Dedifferentiated amniotic fluid mesenchymal stem cell (primary cell): ENCODE measurements around the gene MYD88.

Experiments
- DNase-seq: peaks from one replicate; pipeline ENCODE4 v3.0.0-alpha.2; 2016; ENCODE audit errors: extremely low spot score

Gene MYD88

GRCh38 chr3:38164952-38165721, 26.7 kb downstream of the MYD88 start, which contains the start of gene OXSR1:
Gene OXSR1, plus strand, starts transcription at chr3:38165537. Its CDS starts 340 bp downstream, at chr3:38165877.
- peak; percentile 100 for DNase-seq

DNA sequence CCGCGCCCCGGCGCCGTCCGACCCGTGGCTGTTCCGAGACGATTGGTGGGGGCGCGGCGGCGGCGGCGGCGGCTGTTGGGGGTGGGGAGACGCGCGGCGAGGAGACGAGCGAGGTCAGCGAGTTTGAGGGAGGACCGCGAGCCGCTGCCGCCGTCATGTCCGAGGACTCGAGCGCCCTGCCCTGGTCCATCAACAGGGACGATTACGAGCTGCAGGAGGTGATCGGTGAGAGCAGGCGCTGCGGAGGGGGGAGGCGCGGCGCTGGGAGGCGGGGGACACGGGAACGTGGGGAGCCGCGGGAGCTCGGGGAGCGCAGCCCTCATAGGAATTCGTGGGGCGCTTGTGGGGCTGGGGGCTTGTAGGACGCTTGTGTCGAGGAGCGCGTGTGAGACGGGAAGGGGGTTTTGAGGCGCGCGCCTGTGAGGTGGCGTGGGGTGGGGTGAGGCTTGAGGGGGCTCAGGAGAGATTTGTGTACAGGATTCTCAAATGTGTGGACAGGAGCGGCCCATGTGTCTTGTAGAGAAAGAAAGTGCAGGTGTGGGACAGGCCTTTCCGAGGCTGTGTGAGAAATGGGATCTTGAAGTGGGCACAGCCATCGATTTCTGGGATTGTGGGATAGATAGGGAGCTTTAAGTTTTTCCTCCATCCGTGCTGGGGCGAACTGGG, 27.4 kb downstream of the MYD88 start:
- peak; percentile 24 for DNase-seq

- DNase-seq = no peak
Observed at GRCh38 chr3:38167591-38167990, 29.1 kb downstream of the MYD88 start.

DNA sequence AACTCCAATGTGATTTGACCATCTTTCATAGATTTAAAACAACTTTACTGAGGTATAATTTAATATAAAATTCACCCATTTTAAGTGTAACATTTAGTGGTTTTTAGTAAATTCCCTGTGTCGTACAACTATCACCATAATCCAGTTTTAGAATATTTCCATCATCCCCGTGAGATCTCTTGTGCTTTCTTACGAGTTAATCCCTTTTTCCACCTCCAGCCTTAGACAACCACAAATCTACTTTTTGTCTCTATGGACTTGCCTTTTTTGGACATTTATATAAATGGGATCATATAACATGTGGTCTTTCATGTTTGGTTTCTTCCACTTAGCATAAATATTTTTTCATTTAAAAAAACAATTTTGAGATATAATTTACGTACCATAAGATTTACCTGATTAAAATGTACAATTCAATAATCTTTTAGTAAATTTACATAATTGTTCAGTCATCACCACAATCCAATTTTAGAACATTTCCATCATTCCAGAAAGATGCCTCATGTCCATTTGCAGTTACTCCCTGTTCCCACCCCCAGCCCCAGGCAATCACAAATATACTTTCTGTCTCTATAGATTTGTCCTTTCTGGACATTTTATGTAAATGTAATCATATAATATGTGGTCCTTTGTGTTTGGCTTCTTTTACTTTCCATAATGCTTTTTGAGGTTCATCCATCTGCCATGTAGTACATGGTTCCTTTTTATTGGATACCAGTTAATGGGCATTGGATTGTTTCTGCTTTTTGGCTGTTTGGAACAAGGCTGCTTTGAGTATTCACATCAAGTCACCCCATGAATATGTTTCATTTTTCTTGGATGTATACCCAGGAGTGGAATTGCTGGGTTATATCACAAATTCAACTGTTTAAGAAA, 29.9 kb downstream of the MYD88 start:
- DNase-seq = peak; percentile 89

DNA sequence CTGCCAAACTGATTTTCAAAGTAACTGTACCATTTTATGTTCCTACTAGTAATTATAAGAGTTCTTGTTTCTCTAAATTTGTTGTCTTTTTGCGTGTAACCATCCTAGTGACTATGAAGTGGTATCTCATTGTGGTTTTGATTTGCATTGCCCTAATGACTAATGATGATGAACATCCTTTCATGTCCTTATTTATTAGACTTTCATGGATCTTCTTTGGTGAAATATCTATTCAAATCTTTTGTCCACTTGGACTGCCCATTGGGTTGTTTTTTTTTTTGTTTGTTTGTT, 30.5 kb downstream of the MYD88 start:
- no peak for DNase-seq

DNA sequence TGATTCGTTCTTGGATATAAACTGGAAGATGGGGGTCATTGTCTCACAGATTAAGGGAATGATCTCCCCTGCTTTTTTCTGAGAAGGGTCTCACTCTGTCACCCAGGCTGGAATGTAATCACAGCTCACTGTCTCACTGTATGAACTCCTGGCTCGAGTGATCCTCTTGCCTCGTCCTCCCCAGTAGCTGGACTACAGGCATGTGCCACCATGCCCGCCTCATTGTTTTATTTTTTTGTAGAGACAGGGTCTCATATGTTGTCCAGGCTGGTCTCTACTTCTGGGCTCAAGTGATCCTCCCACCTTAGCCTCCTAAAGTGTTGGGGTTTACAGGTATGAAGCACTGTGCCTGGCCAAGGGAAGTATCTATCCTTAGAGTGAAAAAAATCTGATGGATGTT, 32.3 kb downstream of the MYD88 start:
- DNase-seq = no peak

- no peak for DNase-seq
Observed at GRCh38 chr3:38171622-38172021, 33.2 kb downstream of the MYD88 start.

DNA sequence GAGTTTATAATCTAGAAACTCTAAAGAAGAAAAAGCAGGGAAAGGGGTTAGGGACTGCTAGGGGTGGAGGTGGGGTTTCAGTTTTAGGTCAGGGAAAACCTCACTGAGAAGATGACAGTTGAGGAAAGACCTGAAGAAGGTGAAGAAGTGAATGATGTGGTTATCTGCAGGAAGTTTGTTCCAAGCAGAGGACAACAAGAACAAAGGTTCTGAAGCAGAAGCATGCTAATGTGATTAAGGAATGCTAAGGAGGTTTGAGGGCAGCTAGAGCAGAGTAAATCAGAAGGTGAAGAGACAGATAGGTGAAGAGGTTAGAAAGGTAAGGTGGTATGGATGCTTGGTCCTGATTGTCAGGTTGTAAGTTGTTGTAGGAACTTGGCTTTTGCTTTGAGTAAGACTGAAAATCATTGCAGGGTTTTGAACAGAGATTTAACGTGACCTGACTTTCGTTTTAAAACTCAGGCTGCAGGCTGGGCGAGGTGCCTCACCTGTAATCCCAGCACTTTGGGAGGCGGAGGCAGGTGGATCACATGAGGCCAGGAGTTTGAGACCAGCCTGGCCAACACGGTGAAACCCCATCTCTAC, 35.5 kb downstream of the MYD88 start:
- no peak for DNase-seq

DNA sequence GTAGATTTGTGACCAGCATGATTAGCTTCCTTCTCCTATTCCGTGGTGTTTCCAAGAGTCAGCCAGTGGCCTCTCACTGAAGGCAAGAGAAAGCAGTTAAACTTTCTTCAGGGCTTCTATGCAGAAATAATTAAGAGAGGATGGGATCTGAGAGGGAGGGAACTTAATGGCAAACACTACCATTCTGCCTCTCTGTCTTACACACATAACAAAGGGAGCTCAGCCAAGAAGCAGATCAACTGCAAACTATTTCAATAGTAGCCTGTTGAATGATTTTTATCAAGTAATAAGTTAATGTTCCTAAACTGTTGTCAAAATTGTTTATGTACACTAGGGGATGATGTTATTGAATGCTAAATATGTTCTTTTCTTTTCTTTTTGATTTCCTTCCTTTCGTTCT, 38.7 kb downstream of the MYD88 start:
- no peak for DNase-seq

GRCh38 chr3:38186781-38187180, 48.3 kb downstream of the MYD88 start:
- DNase-seq = no peak

- no peak for DNase-seq
Observed at GRCh38 chr3:38190481-38190881, 52.0 kb downstream of the MYD88 start.
